Activated B cell treated with CpG ODN at 0.5 μM for 24 hours (primary cell): ENCODE data around the gene CTBP2. TPM values are rescaled to one million over a fixed set of nuclear protein-coding genes. Genes with fewer than 3 reads are reported as not detected.
A peak's percentile ranks its signal among the peaks of the same experiment; 100 is the strongest.

Experiments used
- ATAC-seq: fragments of 200-7000 bp; cut with Tn5 transposase; one replicate; pipeline ENCODE4 v1.10.0; 2021; ENCODE audit warnings: low read depth, mild to moderate bottlenecking, moderate library complexity
- CTCF ChIA-PET: fragments of 350-600 bp; sonication (Branson Sonifier 250); formaldehyde crosslinking; loops from one replicate; lab custom pipeline; 2021; ENCODE audit warnings: antibody characterized with exemption; lab: Charles Lee
- POLR2A ChIA-PET: fragments of 350-600 bp; sonication (Branson Sonifier 250); formaldehyde crosslinking; loops from one replicate; lab custom pipeline; 2021; ENCODE audit warnings: antibody characterized with exemption; lab: Charles Lee
- DNase-seq: peaks from one replicate; pipeline ENCODE4 v3.0.0; 2022
- H3K27ac Mint-ChIP-seq: one replicate; pipeline ENCODE4 v1.8.0; 2020; ENCODE audit warnings: mixed read lengths
- H3K27me3 Mint-ChIP-seq: one replicate; pipeline ENCODE4 v1.8.0; 2021; ENCODE audit warnings: mixed read lengths
- H3K36me3 Mint-ChIP-seq: one replicate; pipeline ENCODE4 v1.8.0; 2021; ENCODE audit warnings: low read depth, mixed read lengths
- H3K4me1 Mint-ChIP-seq: one replicate; pipeline ENCODE4 v1.8.0; 2021; ENCODE audit warnings: mixed read lengths
- H3K4me3 Mint-ChIP-seq: one replicate; pipeline ENCODE4 v1.8.0; 2020; ENCODE audit warnings: mild to moderate bottlenecking, mixed read lengths
- H3K9me3 Mint-ChIP-seq: one replicate; pipeline ENCODE4 v1.8.0; 2020; ENCODE audit warnings: mixed read lengths
- intact Hi-C: fragments of 100-400 bp; cut with micrococcal nuclease; formaldehyde crosslinking; loops from one replicate; pipeline ENCODE4 v1.15.1; 2024
- total RNA-seq: library from RNA; stranded (reverse); gene quantifications from 2 replicates; pipeline ENCODE4 v1.2.3, GENCODE V29; 2022
- TF ChIP-seq, protein P1 (sequence below): fragments of 200-600 bp; IDR thresholded peaks from one replicate; pipeline ENCODE4 v1.8.0; 2022; ENCODE audit warnings: antibody characterized with exemption, mild to moderate bottlenecking

The CTBP2 gene
- total RNA-seq, 1 donor from 2014 or later, result 0.42 TPM

GRCh38 chr10:125063256-125063925 is 97.0 kb downstream of the CTBP2 start:
- peaks cover 53% of the 10 kb centered on the region for H3K27me3 Mint-ChIP-seq

GRCh38 chr10:125062914-125063230 is 97.5 kb downstream of the CTBP2 start:
- Mint-ChIP-seq H3K27me3 (peaks cover 53% of the 10 kb centered on the region), H3K36me3 (no peaks in the 10 kb centered on the region), H3K27ac (no peak overlapping the region), H3K9me3 (no peaks in the 10 kb centered on the region), H3K4me1 (peaks cover 43% of the 10 kb centered on the region), H3K4me3 (no peak overlapping the region)
- no peak for ATAC-seq
- intact Hi-C loops, result loop anchor here (10.0 kb wide), 1 partner anchor 528 kb away; no protein-coding TSS in a partner anchor
- TF ChIP-seq, protein P1, sequence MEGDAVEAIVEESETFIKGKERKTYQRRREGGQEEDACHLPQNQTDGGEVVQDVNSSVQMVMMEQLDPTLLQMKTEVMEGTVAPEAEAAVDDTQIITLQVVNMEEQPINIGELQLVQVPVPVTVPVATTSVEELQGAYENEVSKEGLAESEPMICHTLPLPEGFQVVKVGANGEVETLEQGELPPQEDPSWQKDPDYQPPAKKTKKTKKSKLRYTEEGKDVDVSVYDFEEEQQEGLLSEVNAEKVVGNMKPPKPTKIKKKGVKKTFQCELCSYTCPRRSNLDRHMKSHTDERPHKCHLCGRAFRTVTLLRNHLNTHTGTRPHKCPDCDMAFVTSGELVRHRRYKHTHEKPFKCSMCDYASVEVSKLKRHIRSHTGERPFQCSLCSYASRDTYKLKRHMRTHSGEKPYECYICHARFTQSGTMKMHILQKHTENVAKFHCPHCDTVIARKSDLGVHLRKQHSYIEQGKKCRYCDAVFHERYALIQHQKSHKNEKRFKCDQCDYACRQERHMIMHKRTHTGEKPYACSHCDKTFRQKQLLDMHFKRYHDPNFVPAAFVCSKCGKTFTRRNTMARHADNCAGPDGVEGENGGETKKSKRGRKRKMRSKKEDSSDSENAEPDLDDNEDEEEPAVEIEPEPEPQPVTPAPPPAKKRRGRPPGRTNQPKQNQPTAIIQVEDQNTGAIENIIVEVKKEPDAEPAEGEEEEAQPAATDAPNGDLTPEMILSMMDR, result no peak
- CTCF ChIA-PET, result interaction anchor here (1.8 kb wide), 1 partner anchor 15 kb away, joined by 7 read pairs; no protein-coding TSS in a partner anchor
- POLR2A ChIA-PET, result no interaction called here
- no peak for DNase-seq

More at GRCh38 chr10:125063256-125063925, 97.0 kb downstream of the CTBP2 start:
- DNase-seq, result no peak
- no peak overlapping the region for H3K4me3 Mint-ChIP-seq
- peaks cover 43% of the 10 kb centered on the region for H3K4me1 Mint-ChIP-seq
- TF ChIP-seq, protein P1, result no peak
- intact Hi-C loops, result loop anchor here (10.0 kb wide), 1 partner anchor 529 kb away; no protein-coding TSS in a partner anchor
- H3K9me3 Mint-ChIP-seq, result no peaks in the 10 kb centered on the region
- no peak for ATAC-seq
- ChIA-PET POLR2A (no interaction called here), CTCF (interaction anchor here (1.8 kb wide), 1 partner anchor 16 kb away, joined by 7 read pairs; no protein-coding TSS in a partner anchor)
- no peaks in the 10 kb centered on the region for H3K36me3 Mint-ChIP-seq
- H3K27ac Mint-ChIP-seq, result no peak overlapping the region

DNA sequence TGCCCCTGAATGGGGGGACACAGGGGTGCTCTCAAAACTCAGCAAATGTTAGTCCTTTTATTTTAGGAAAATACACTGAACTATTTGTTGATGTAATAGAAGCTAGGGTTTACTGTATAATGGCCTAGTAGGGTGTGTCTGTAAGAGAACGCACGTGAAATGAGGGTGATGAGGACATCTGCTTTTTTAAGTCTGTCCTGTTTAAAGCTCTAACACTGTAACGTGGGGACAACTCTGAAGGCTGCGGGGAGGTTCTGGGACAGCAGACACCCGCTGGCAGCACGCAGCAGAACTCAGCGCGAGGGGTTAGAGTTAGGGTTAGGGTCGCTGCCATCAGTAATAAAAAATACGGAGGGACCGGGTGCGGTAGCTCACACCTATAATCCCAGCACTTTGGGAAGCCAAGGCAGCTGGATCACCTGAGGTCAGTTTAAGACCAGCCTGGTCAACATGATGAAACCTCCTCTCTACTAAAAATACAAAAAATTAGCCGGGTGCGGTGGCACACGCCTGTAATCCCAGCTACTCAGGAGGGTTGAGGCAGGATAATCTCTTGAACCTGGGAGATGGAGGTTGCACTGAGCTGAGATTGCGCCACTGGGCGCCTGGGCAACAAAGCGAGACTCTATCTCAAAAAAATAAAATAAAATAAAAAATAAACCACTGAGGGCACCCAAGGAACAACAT is 98.0 kb downstream of the CTBP2 start:
- H3K9me3 Mint-ChIP-seq, result no peaks in the 10 kb centered on the region
- intact Hi-C loops, result loop anchor here (10.0 kb wide), 1 partner anchor 528 kb away; no protein-coding TSS in a partner anchor
- peak overlapping the region; percentile 35 for H3K4me3 Mint-ChIP-seq
- no peak for DNase-seq
- peak overlapping the region; percentile 46 for H3K27ac Mint-ChIP-seq
- ATAC-seq, result no peak
- H3K4me1 Mint-ChIP-seq, result peaks cover 44% of the 10 kb centered on the region
- no peaks in the 10 kb centered on the region for H3K36me3 Mint-ChIP-seq
- peaks cover 50% of the 10 kb centered on the region for H3K27me3 Mint-ChIP-seq
- CTCF ChIA-PET, result interaction anchor here (1.8 kb wide), 1 partner anchor 15 kb away, joined by 7 read pairs; no protein-coding TSS in a partner anchor
- POLR2A ChIA-PET, result no interaction called here
- TF ChIP-seq, protein P1, result no peak

DNA sequence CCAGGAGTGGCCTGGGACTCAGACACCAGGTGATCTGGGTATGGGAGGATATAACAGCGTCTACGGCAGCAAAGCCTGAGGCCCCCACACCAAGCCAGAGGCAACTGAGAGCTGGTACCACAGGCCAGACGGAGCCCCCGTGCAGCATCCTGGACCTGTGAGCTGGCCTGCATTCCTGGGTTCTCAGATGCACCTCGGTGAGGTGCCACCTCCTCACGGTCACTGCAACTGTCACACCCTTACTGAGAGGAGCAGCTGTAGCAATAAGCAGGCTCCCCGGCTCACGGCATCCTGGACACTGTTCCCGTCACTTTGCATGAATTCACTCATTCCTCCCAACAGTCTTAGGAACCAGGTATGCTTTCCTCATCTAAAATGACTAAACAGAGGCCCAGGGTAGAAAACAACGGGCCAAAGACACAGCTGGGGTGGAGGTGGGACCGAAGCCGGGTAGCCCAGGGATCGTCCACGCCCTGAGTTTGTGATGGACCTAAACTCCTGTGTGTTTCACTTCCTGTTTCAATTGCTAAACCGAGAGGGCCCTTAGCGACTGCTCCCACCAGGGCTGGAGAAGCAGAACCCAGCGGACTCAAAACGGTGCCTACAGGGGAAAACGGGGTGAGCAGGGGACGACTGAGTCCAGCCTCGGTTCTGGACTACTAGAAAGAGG is 98.7 kb downstream of the CTBP2 start:
- intact Hi-C loops, result loop anchor here (10.0 kb wide), 1 partner anchor 527 kb away; no protein-coding TSS in a partner anchor
- TF ChIP-seq, protein P1, result no peak
- Mint-ChIP-seq H3K4me3 (peak overlapping the region; percentile 19), H3K27me3 (peaks cover 51% of the 10 kb centered on the region), H3K27ac (no peak overlapping the region), H3K4me1 (peaks cover 45% of the 10 kb centered on the region), H3K36me3 (no peaks in the 10 kb centered on the region), H3K9me3 (no peaks in the 10 kb centered on the region)
- CTCF ChIA-PET, result interaction anchor here (1.3 to 1.8 kb wide), 2 partner anchors 11 to 14 kb away, joined by 6 to 7 read pairs; no protein-coding TSS in a partner anchor
- POLR2A ChIA-PET, result no interaction called here
- DNase-seq, result no peak
- ATAC-seq, result no peak
